GM18858 (cell line): ENCODE measurements around the gene TMC3.
"Not testable (repeated sequence)": the region's sequence is repeated elsewhere in the genome, so short reads cannot be mapped to it uniquely, and the experiment has no call there.

Experiments
- ATAC-seq: cut with Tn5 transposase; IDR thresholded peaks from one replicate; pipeline ENCODE4 v1.9.1; 2021; ENCODE audit not compliant: unreplicated experiment

TMC3 gene

GRCh38 chr15:81373775-81374395, at the start of gene TMC3:
TSS of gene TMC3 (minus strand) at chr15:81374213. CDS start at chr15:81374077, 136 bp downstream.
- ATAC-seq = no peak

GRCh38 chr15:81421461-81421860, 47.4 kb upstream of the TMC3 start:
- no peak for ATAC-seq

- no peak for ATAC-seq
Observed at GRCh38 chr15:81419332-81419943, 45.4 kb upstream of the TMC3 start.

- no peak for ATAC-seq
Observed at GRCh38 chr15:81418891-81419290, 44.9 kb upstream of the TMC3 start.

GRCh38 chr15:81418444-81418843, 44.4 kb upstream of the TMC3 start:
- no peak for ATAC-seq

GRCh38 chr15:81414274-81414968, 40.4 kb upstream of the TMC3 start:
- not testable (repeated sequence) for ATAC-seq

GRCh38 chr15:81413851-81414250, 39.8 kb upstream of the TMC3 start:
- no peak for ATAC-seq

GRCh38 chr15:81411969-81412633, 38.1 kb upstream of the TMC3 start:
- no peak for ATAC-seq

GRCh38 chr15:81411051-81411450, 37.0 kb upstream of the TMC3 start:
- ATAC-seq = no peak

GRCh38 chr15:81410318-81410753, 36.3 kb upstream of the TMC3 start:
- no peak for ATAC-seq

- ATAC-seq = no peak
Observed at GRCh38 chr15:81407718-81408117, 33.7 kb upstream of the TMC3 start.

GRCh38 chr15:81407176-81407575, 33.2 kb upstream of the TMC3 start:
- no peak for ATAC-seq

GRCh38 chr15:81400640-81401236, 26.7 kb upstream of the TMC3 start:
- no peak for ATAC-seq

- no peak for ATAC-seq
Observed at GRCh38 chr15:81398910-81399551, 25.0 kb upstream of the TMC3 start.

- no peak for ATAC-seq
Observed at GRCh38 chr15:81398456-81398855, 24.4 kb upstream of the TMC3 start.

- no peak for ATAC-seq
Observed at GRCh38 chr15:81394603-81395002, 20.6 kb upstream of the TMC3 start.

GRCh38 chr15:81391657-81392056, 17.6 kb upstream of the TMC3 start:
- no peak for ATAC-seq

- no peak for ATAC-seq
Observed at GRCh38 chr15:81388436-81388770, 14.4 kb upstream of the TMC3 start.

GRCh38 chr15:81387621-81388435, 13.8 kb upstream of the TMC3 start:
- no peak for ATAC-seq

GRCh38 chr15:81386947-81387346, 12.9 kb upstream of the TMC3 start:
- no peak for ATAC-seq
